Measurements from ENCODE around the gene ANKRD45.
"Not testable (repeated sequence)": the region's sequence is repeated elsewhere in the genome, so short reads cannot be mapped to it uniquely, and the experiment has no call there.

ANKRD45 gene

DNA sequence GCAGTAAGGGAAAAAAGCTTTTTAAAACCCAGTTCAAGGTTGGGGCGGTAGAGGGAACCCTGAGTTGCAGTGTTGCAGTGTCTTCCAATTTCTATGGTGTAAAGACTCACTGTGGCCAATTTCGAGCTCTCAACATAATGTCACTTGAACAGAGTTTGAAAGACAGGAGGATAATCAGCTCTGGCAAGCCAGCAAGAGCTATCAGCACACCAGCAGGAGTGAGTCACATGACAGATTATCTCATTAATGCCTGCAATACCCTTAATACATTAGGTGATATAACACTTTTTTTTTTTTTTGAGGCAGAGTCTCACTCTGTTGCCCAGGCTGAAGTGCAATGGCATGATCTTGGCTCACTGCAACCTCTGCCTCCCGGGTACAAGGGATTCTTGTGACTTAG, 89.6 kb downstream of the ANKRD45 start:
- H3K9me3 ChIP-seq = no peaks in the 10 kb centered on the region
- H3K36me3 ChIP-seq = no peaks in the 10 kb centered on the region
- DNase-seq = no peak
- peaks cover 55% of the 10 kb centered on the region for H3K27me3 ChIP-seq
- H3K4me3 ChIP-seq (ENCODE audit: low read depth, low read length) = no peak overlapping the region
- TF ChIP-seq CTCF (IDR thresholded peaks at IDR 0.05; ENCODE audit: low read depth, low read length) = no peak
- no peaks in the 10 kb centered on the region for H3K4me1 ChIP-seq

DNA sequence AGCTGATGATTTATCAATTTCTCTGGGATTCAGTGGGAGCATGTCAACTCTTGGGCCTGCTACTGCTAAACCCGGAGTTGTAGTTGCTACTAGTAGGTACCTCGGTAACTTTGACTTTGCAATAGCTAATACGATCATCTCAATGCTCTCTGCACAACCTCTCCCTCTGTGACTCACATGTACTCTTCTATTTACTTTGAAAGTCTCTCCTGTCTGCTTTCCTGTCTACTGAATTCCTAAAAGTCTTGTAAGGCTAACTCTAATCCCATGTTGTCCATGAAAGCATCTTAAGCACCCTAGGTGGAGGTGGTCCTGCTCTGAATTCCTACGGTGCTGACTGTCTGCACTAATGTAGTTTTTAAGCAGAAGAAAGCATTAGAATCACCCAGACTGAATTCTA, 96.1 kb downstream of the ANKRD45 start:
- Histone ChIP-seq H3K4me1 (no peaks in the 10 kb centered on the region), H3K27me3 (peaks cover 25% of the 10 kb centered on the region), H3K4me3 (ENCODE audit: low read depth, low read length) (no peak overlapping the region), H3K36me3 (no peaks in the 10 kb centered on the region), H3K9me3 (no peaks in the 10 kb centered on the region)
- TF ChIP-seq CTCF (IDR thresholded peaks at IDR 0.05; ENCODE audit: low read depth, low read length) = no peak
- DNase-seq = no peak

- Histone ChIP-seq H3K4me3 (ENCODE audit: low read depth, low read length) (no peak overlapping the region), H3K4me1 (no peaks in the 10 kb centered on the region), H3K27me3 (peaks cover 13% of the 10 kb centered on the region), H3K36me3 (no peaks in the 10 kb centered on the region), H3K9me3 (no peaks in the 10 kb centered on the region)
- DNase-seq = no peak
- TF ChIP-seq CTCF (IDR thresholded peaks at IDR 0.05; ENCODE audit: low read depth, low read length) = no peak
Measured at GRCh38 chr1:173572201-173572873, 97.3 kb downstream of the ANKRD45 start.

DNA sequence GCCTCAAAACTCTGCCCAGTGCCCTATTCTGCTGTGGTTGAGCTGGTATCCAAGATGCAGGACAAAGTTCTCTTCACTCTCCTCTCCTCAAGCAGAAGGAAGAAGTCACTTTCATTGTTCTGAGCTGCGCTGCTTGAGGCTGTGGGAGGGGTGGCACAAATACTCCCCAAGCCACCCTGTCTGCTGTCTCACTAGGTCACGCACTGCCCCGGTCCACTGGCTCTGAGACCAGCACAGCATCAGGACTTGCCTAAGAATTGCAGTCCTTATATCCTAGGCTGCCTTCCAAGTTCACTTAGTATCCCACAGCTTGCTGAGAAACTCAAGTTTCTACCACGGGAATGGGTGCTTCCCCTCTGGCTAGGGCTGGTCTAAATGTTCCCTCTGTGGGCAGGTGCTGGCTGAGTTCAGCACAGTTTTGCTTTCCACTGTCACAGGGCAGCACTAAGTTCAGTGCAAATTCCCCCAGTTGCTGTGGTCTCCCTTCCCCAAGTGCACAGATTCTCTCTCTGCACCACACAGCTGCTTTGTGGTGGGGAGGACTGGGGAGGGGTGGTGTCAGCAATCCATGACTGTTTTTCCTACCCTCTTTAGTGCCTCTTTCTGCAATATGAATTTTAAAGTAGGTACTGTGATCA, 99.2 kb downstream of the ANKRD45 start:
- H3K4me1 ChIP-seq = no peaks in the 10 kb centered on the region
- H3K36me3 ChIP-seq = no peaks in the 10 kb centered on the region
- no peak for TF ChIP-seq CTCF (IDR thresholded peaks at IDR 0.05; ENCODE audit: low read depth, low read length)
- no peak overlapping the region for H3K4me3 ChIP-seq (ENCODE audit: low read depth, low read length)
- no peaks in the 10 kb centered on the region for H3K9me3 ChIP-seq
- DNase-seq = no peak
- H3K27me3 ChIP-seq = no peaks in the 10 kb centered on the region

DNA sequence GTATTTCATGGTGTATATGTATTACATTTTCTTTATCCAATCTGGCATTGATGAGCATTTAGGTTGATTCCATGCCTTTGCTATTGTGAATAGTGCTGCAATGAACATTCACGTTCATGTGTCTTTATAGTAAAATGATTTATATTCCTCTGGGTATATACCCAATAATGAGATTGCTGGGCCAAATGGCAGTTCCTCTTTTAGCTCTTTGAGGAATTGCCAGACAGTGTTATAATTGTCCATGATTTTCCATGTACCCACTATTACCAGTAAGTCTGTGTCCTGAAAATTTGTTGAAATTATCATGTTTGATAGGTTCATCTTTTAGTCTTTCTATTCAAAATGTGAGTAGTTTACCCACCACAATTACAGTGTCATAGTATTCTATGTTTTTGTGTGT, 101.2 kb downstream of the ANKRD45 start:
- no peaks in the 10 kb centered on the region for H3K9me3 ChIP-seq
- H3K27me3 ChIP-seq = no peaks in the 10 kb centered on the region
- H3K36me3 ChIP-seq = no peaks in the 10 kb centered on the region
- no peak overlapping the region for H3K4me3 ChIP-seq (ENCODE audit: low read depth, low read length)
- no peaks in the 10 kb centered on the region for H3K4me1 ChIP-seq
- TF ChIP-seq CTCF (IDR thresholded peaks at IDR 0.05; ENCODE audit: low read depth, low read length) = no peak
- no peak for DNase-seq

GRCh38 chr1:173563846-173564245, 105.8 kb downstream of the ANKRD45 start:
- DNase-seq; H3K4me1 ChIP-seq; H3K27me3 ChIP-seq; H3K36me3 ChIP-seq; H3K9me3 ChIP-seq; H3K4me3 ChIP-seq (ENCODE audit: low read depth, low read length): not testable (repeated sequence)
